ENCODE measurements around the gene RPS6KA1.

DNA sequence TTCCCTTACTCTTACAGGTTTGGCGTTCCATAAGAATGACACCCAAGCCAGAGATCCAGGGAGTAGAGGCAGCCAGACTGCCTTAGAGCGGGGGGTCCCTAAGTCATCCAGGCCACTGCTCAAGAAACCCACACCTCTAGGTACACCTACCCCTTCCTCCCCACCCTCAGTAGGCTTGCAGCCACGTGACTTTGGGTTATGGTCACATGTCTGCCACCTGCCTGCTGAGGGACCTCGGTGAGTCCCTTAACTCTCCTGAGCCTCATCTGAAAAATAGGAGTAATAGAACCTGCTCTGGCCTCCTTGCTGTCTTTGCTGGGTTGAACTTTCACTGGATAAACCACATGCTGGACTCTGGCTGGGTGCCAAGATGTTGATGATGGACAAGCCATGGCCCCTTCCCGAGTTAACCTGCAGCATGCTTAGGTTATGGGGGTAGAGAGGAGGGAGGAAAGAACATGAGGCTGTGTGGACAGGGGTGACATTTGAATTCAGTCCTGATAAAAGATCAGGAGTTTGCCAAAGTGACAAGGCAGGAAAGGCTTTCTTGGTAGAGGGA lies 4.5 kb downstream of the RPS6KA1 start:
- TF ChIP-seq GATA2 (IDR thresholded peaks at IDR 0.05; ENCODE audit: low read depth, low read length), result no peak
- no peak for TF ChIP-seq GATA3 (IDR thresholded peaks at IDR 0.05; ENCODE audit: low read depth, low read length)
